ENCODE results near the gene SUGP2.
"Not testable (repeated sequence)": the region's sequence is repeated elsewhere in the genome, so short reads cannot be mapped to it uniquely, and the experiment has no call there.

SUGP2 gene

DNA sequence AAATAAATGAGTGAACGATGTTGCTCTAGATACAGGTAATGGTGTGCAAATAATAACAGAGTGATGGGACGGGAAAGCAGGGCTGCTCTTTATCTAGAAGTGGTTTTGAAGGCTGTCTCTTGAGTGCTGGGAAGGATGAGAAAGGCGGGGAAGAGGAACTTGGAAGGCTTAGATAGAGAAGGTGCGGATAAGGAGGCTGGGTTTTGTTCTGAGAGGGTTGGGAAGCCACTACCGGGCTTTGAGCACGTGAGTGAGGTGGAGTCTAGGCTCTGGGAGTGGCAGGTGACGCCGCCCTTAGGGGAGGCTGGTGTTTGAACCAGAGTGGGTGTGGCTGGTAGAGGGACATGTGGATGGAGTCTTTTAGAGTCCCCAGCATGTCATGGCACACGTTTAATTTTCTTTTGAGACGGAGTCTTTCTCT lies 897 bp upstream of the SUGP2 start:
- in situ Hi-C loops (cut with MboI; ENCODE audit: low sequenced_read_pairs) = no loop called here

DNA sequence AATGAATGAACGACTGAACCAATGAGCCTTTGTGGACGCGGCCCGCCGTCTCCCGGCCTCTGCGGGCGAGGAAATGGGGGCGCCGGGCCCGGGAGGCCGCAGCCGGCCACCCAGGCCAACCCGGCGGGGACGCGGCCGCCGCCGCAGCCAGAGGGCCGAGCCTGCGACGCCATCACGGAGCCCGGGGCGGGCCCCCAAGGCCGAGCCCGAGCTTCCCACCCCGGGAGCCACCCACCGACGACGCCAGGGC lies 216 bp downstream of the SUGP2 start:
- in situ Hi-C loops (cut with MboI; ENCODE audit: low sequenced_read_pairs) = no loop called here

GRCh38 chr19:19032420-19033175 lies 719 bp downstream of the SUGP2 start:
- in situ Hi-C loops (cut with MboI; ENCODE audit: low sequenced_read_pairs) = no loop called here

GRCh38 chr19:19031891-19032290 lies 1.4 kb downstream of the SUGP2 start:
- in situ Hi-C loops (cut with MboI; ENCODE audit: low sequenced_read_pairs) = no loop called here

DNA sequence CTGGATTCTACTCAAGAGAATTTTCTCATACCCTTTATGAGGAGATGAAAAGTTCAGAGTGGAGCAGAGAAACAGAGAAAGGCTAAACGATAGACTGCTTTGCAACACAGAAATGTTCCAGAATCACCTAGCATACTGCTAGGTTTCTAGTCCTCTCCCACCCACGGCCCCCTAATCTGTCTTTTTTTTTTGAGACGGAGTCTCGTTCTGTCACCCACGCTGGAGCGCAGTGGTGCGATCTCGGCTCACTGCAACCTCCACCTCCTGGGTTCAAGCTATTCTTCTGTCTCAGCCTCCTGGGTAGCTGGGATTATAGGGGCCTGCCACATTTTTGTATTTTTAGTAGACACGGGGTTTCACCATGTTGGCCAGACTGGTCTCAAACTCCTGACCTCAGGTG lies 4.8 kb downstream of the SUGP2 start:
- in situ Hi-C loops (cut with MboI; ENCODE audit: low sequenced_read_pairs) = no loop called here

DNA sequence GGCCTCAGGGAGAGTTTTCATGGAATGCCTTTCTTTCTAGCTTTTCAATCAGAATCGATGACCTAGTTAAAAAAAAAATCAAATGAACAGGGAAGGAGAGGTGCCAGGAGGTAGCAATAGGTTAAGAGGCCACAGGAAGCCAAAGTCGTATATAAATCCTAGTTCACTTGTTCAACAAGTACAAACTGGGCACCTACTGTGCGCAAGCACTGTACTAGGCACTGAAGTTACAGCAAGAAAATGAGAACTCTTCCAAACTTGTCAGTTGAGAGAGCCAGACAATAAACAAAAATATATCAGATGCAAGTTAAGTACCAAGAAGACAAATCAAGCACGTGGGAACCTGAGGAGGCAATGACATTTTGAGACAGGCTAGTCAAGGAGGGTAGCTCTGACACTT lies 6.1 kb downstream of the SUGP2 start:
- in situ Hi-C loops (cut with MboI; ENCODE audit: low sequenced_read_pairs) = no loop called here

- in situ Hi-C loops (cut with MboI; ENCODE audit: low sequenced_read_pairs) = no loop called here
Measured at GRCh38 chr19:19026299-19026971, 6.9 kb downstream of the SUGP2 start.

DNA sequence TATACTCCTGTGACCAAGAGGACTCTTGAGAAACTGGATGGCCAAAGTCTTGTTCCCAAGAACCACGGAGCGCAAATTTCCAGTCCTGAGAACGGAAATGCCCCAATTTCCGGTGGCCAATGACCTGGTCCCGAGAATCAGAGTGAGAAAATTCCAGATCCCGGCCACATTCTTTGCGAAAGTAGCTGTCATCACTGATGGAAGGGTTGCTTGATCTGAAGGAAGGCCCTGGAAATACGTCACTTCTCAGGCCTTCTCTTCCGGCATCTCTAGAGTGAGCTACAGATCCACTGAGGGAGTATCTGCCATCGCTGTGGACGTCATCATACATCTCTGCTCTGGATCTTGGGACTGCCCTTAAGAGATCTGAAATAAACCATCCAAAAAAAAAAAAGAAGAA lies 7.5 kb downstream of the SUGP2 start:
- in situ Hi-C loops (cut with MboI; ENCODE audit: low sequenced_read_pairs) = no loop called here

DNA sequence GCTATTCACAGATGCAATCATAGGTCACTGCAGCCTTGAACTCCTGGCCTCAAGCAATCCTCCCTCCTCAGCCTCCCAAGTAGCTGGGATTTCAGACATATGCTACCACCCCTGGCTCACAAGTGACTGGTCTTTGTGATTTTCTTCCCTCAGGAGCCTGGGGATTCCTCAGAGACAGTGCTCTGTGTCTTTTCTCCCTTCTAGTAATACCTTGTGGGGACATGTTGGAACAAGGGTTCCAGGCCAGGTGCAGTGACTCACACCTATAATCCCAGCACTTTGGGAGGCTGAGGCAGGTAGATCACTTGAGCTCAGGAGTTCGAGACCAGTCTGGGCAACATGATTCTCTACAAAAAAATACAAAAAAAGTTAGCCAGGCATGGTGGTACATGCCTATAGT lies 9.9 kb downstream of the SUGP2 start:
- in situ Hi-C loops (cut with MboI; ENCODE audit: low sequenced_read_pairs) = not testable (repeated sequence)

DNA sequence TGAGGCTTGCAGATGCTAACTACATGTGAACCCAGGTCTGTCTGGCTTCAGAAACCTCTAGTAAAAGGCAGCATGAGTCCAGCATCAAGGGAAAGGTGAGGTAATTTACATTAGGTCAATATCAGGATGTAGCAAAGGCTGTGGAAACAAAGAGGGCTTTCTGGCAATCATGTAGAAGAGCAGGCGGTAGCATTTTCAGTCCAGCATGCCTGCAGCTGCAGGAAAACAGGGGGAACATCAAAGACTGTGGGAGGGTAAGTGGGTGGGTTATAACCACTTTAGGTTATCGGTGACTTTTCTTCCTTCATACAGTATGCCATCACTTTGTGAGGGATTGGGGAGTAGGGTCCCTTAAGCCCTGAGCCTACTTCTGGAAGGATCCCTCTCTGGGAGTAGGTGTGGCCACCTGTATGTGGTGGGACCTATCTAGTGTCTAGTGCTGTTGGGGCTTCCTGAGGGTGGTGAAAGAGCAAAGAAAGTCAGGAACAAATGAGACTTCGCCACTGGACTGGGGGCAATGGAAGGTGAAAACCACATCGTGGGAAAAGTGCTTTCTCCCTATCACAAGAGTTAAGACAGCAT lies 10.8 kb downstream of the SUGP2 start:
- in situ Hi-C loops (cut with MboI; ENCODE audit: low sequenced_read_pairs) = no loop called here

- in situ Hi-C loops (cut with MboI; ENCODE audit: low sequenced_read_pairs) = no loop called here
Measured at GRCh38 chr19:19021115-19021514, 12.2 kb downstream of the SUGP2 start.

GRCh38 chr19:19010551-19010950 lies 22.8 kb downstream of the SUGP2 start:
- in situ Hi-C loops (cut with MboI; ENCODE audit: low sequenced_read_pairs) = no loop called here

DNA sequence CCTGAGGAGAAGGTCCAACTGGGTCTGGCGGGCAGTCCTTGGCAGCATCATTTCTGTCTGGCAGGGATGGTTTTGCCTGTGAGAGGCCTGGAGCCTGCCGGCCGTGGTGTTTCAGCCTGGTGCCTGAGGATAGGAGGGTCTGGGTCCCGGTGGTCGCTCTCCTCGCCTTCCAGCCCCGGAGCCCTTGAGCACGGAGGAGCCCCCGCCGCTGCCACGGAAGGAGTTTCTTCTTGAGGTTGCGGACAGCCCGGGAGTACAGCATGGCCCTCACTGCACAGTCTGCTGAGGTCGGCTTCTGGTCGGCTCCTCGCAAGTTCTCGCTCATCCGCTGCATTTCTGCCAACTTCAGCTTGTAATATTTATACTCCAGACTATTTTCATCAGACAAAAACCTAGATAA lies 23.4 kb downstream of the SUGP2 start:
- in situ Hi-C loops (cut with MboI; ENCODE audit: low sequenced_read_pairs) = no loop called here

GRCh38 chr19:19006213-19006612 lies 27.1 kb downstream of the SUGP2 start:
- in situ Hi-C loops (cut with MboI; ENCODE audit: low sequenced_read_pairs) = no loop called here

- in situ Hi-C loops (cut with MboI; ENCODE audit: low sequenced_read_pairs) = no loop called here
Measured at GRCh38 chr19:19004144-19004543, 29.2 kb downstream of the SUGP2 start.

DNA sequence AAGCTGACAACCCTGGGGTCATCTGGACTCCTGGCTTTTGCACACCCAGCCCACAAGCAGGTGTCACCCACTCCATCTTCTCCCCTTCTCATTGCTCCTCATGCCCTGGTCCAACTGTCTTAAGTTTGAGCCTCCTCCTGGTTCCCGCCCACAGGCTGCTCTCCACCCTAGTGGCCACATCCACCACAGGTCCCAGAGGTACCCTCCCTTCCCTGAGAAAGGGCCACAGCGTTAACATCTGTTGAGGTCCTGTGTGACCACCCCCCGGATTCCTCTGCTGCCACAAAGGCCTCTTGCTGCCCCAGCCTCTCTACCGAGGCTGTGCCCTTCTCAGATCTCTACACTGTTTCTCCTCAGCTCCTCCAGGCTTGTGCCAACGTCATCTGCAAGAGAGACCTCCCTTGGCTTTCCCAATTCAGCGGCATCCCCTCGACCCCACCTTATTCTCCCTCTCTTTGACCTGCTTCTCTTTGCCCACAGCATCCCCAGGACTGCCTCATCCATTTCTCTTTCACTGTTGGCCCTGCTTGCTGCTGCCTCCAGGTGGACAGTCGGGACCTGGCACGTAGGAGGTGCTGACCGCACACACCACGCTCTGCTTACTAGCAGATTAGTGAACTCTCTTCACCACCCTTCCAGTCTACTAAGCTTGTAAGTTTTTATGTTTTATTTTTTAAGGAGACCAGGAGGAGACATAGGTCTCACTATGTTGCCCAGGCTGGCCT lies 33.3 kb downstream of the SUGP2 start:
- in situ Hi-C loops (cut with MboI; ENCODE audit: low sequenced_read_pairs) = no loop called here

DNA sequence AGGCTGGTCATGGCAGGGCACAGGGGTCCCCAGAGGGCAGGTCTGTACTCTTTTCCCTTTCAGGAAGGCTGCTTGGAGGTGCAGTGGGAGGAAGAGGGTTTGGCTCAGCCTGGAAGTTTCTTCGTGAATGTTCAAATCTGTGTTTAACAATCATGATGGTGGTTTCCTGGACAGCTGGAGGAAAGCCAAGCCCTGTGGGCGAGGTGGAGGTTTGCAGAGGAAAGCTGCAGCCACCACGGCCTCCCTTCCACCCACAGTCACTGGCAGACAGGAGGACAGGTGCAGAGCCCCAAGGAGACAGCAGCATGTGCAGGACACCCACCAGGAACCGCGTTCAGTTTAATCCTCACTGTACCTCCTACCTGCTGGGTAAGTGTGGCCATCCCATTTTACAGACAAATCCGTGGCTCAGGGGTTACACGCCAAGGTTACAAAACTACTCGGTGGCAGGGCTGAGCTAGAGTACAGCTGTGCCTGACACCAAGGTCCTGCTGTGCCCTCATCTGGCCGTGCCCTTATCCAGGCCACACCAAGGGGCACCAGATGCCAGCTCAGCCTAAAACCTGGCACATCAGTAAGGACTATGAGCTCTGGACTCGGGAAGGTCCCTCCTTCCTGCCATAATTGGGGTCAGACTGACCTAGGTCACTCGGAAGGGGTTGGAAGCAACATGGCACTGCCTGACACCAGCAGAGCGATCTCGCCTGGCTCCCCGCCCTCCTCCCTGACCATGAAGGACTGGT lies 34.1 kb downstream of the SUGP2 start:
- in situ Hi-C loops (cut with MboI; ENCODE audit: low sequenced_read_pairs) = no loop called here

- in situ Hi-C loops (cut with MboI; ENCODE audit: low sequenced_read_pairs) = no loop called here
Measured at GRCh38 chr19:18998276-18998675, 35.0 kb downstream of the SUGP2 start.

GRCh38 chr19:18996796-18997394 lies 36.4 kb downstream of the SUGP2 start:
- in situ Hi-C loops (cut with MboI; ENCODE audit: low sequenced_read_pairs) = no loop called here

GRCh38 chr19:18996351-18996750 lies 37.0 kb downstream of the SUGP2 start:
- in situ Hi-C loops (cut with MboI; ENCODE audit: low sequenced_read_pairs) = no loop called here

DNA sequence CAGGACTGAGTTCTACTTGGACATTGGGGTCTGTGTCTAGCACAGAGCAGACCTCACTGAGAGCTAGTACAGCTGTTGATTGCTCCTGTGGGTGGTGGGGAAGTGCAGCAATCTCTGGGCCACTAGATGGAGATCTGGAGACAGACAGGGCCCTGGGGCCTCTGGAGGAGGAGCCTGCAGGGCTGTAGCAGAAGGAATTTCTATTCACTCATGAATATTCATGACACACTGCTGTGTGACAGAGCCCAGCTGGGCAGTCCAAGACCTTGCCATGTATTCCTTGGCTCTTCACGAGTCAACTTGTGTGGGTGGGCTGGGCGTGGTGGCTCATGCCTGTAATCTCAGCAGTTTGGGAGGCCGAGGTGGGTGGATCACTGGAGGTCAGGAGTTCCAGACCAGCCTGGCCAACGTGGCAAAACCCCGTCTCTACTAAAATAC lies 37.5 kb downstream of the SUGP2 start:
- in situ Hi-C loops (cut with MboI; ENCODE audit: low sequenced_read_pairs) = no loop called here

All from hTERT RPE-1 (cell line).